ENCODE results near the gene KRTDAP.

DNA sequence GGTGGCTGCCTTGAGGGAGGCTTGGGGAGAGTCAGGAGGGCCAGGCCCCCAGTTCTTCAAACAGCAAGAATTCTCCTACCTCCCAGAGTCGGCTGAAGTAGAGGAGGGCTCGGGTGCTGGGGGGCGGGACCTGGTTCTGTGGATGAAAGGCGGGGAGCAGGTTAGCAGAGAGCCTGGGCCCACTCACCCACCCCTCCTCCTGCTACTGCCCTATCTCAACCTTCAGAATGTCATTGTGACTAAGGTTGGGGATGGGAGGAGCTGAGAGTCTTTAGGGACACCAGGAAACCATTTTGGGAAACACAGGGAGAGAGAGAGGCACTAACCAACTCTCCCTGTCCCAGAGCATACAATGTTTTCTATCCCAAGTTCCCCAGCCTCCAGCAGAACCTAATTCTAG lies 12.5 kb upstream of the KRTDAP start:
- TF ChIP-seq SUZ12 (IDR thresholded peaks at IDR 0.05) (no peak), FOXA1 (IDR thresholded peaks at IDR 0.05) (no peak), HDGF (IDR thresholded peaks at IDR 0.05; ENCODE audit: borderline replicate concordance) (no peak), SP1 (IDR thresholded peaks at IDR 0.05) (no peak), TARDBP (IDR thresholded peaks at IDR 0.05) (no peak), ZNF384 (IDR thresholded peaks at IDR 0.05) (no peak), ELF4 (IDR thresholded peaks at IDR 0.05) (no peak), FOXK2 (IDR thresholded peaks at IDR 0.05) (no peak), FOXM1 (IDR thresholded peaks at IDR 0.05; ENCODE audit: borderline replicate concordance) (no peak), LEF1 (IDR thresholded peaks at IDR 0.05; ENCODE audit: borderline replicate concordance) (no peak)

All from HEK293T (cell line).